Measurements from ENCODE around the gene TYW1.
"Not testable (repeated sequence)": the region's sequence is repeated elsewhere in the genome, so short reads cannot be mapped to it uniquely, and the experiment has no call there.

Gene TYW1, protein sequence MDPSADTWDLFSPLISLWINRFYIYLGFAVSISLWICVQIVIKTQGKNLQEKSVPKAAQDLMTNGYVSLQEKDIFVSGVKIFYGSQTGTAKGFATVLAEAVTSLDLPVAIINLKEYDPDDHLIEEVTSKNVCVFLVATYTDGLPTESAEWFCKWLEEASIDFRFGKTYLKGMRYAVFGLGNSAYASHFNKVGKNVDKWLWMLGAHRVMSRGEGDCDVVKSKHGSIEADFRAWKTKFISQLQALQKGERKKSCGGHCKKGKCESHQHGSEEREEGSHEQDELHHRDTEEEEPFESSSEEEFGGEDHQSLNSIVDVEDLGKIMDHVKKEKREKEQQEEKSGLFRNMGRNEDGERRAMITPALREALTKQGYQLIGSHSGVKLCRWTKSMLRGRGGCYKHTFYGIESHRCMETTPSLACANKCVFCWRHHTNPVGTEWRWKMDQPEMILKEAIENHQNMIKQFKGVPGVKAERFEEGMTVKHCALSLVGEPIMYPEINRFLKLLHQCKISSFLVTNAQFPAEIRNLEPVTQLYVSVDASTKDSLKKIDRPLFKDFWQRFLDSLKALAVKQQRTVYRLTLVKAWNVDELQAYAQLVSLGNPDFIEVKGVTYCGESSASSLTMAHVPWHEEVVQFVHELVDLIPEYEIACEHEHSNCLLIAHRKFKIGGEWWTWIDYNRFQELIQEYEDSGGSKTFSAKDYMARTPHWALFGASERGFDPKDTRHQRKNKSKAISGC

DNA sequence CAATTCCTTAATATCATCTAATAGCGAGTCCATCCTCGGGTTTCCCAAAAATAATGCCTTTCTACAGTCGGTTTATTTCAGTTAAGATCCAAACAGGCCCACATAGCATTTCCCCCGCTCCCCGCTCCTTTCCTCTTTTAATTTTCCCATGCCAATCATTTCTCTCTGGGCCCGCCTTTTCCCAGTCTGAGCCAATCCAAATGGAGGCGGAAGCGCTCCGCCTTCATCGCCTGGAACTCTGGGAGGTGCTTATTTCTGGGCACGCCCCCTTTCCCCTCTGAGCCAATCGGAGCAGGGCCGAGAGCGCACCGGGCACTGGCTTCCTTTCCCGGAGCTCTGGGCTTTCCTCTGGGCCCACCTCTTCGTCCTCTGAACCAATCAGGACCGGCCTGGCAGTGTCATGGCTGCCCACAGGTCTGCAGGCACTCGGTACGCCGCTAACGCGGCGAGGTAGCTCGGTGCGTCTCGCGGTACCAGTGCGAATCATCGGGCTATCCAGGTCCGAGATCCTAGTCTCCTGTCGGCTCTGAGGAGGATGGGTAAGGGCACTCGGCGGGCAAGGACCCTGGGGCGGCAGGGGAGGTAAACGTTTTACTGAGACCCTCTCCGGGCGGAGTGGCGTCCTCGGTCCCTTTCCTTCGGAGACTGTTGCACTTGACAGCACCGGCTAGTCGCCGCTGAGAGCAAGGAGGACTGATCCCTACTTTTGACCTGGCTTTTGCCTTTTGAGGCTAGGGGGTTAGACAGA lies at the start of gene TYW1:
TYW1 (plus strand) TSS at position 390 of the 748 bp plus-strand sequence; CDS start at position 536, 146 bp downstream.
- peak; percentile 86 for DNase-seq (ENCODE audit: low read depth)

DNA sequence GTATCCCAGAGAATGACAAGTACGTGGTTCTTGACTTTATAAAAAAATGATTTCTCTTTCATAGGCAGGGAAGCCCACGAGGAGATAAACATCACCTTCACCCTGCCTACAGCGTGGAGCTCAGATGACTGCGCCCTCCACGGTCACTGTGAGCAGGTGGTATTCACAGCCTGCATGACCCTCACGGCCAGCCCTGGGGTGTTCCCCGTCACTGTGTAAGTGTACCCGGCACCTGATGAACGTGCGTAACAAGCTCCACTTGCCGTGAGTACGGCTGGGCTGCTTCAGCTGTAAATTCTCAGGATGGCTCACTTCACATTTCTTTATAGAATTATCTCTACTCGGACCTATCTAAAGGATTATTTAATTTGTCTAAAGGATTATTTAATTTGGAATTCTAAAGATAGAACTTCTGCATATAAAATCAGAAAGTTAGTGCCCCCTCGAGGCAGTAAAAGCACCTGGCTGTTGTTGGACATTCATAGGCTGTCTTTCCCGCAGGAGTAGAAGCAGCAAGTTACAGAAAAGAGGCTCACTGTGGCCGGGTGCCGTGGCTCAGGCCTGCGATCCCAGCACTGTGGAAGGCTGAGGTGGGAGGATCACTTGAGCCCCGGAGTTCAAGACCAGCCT lies 48.0 kb upstream of the TYW1 start:
- DNase-seq (ENCODE audit: low read depth) = no peak

DNA sequence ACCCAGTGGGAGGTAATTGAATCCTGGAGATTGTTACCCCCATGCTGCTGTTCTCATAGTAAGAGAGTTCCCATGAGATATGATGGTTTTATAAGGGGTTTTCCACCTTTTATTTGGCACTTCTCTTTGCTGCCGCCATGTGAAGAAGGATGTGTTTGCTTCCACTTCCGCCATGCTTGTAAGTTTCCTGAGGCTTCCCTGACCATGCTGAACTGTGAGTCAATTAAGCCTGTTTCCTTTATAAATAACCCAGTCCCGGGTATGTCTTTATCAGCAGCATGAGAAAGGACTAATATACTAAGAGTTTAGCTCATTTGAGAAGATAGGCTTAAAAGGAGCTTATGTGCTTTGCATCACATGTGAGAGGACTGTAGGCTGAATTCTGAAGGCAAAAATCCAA lies 46.3 kb upstream of the TYW1 start:
- DNase-seq (ENCODE audit: low read depth) = no peak

DNA sequence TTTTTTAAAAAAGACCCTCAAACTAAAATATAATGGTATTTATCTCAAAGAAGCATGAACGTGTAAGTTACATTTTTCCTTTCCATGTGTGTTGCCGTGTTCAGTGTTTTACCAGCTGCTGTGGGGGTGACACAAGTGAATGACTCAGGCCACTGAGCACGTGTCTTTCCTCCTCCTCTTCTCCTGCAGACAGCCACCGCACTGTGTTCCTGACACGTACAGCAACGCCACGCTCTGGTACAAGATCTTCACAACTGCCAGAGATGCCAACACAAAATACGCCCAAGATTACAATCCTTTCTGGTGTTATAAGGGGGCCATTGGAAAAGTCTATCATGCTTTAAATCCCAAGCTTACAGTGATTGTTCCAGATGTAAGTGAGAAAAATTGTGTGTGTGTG lies 45.9 kb upstream of the TYW1 start:
- DNase-seq (ENCODE audit: low read depth) = no peak

DNA sequence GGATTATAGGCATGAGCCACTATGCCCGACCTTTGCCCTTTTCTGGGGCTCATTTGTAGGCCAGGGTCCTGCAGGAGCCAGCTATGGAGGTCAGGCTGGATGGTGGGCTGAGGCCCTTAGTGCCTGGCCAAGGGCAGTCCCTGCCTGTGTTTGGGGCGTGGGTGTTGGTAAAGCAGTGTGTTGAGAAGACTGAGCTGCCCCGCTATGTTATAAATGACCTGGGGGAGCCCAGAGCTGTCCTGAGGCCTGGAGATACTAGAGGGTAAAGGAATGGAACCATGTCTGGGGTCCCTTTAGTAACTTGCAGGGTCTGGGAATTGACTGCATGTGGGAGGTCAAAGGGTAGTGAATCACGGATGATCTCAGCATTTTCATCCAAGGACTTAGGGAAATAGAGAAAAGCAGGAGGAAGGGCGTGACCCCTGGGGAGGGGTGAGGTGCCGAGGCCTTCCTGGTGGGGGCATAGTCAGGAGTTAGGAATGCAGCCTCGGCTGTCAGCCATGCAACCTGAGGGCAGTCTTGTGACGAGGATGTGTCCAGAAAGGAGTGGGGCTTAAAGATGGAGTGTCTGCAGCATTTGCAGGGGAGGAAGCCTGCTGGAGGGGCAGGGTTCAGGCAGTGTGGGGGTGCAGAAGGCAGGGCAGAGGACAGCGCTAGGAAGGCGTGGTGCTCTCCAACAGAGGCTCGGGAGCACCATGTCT lies 44.1 kb upstream of the TYW1 start:
- peak; percentile 17 for DNase-seq (ENCODE audit: low read depth)

DNA sequence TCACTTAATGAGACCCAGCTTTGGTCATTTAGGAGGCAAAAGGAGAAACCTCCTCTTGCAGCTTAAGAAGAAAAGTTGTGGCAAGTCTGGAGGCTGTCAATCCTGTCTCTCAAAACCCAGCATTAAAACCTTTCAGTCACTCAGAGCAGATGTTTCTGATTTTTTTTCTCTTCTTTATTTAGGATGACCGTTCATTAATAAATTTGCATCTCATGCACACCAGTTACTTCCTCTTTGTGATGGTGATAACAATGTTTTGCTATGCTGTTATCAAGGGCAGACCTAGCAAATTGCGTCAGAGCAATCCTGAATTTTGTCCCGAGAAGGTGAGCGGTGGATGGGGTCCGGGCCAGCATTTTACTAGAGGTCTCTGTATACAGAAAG lies 43.6 kb upstream of the TYW1 start:
- no peak for DNase-seq (ENCODE audit: low read depth)

DNA sequence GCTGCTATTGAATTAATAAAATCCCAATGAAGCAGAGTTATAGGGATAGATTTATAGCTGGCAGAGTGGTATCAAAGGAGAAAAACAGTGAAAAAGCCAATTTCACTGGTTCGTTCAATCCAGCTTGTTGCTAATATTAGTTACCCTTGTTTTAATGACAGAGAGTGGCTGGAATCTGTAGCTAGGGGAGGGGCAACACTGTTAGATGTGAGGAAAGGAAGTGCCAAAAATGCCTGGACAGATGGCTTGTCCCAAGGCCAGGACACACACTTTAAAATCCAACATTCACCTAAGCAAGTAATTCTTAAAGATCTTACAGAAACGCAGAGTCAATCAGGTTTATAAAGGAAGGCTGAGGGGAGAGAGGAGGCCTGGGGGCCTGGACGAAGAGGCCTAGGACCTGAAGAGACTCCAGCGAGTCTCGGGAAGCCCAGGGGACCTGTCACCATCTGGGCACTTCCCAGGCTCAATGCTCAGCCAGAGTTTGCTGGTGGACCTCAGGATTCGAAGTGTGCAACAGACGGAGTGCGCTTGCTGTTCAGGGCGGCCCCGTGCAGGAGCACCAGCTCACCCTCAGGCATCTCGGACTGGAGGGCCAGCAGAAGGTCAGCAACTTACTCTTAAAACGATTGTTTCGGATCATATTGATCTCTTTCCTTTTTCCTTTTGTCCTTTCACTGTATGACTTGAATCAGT lies 38.9 kb upstream of the TYW1 start:
- DNase-seq (ENCODE audit: low read depth) = no peak

DNA sequence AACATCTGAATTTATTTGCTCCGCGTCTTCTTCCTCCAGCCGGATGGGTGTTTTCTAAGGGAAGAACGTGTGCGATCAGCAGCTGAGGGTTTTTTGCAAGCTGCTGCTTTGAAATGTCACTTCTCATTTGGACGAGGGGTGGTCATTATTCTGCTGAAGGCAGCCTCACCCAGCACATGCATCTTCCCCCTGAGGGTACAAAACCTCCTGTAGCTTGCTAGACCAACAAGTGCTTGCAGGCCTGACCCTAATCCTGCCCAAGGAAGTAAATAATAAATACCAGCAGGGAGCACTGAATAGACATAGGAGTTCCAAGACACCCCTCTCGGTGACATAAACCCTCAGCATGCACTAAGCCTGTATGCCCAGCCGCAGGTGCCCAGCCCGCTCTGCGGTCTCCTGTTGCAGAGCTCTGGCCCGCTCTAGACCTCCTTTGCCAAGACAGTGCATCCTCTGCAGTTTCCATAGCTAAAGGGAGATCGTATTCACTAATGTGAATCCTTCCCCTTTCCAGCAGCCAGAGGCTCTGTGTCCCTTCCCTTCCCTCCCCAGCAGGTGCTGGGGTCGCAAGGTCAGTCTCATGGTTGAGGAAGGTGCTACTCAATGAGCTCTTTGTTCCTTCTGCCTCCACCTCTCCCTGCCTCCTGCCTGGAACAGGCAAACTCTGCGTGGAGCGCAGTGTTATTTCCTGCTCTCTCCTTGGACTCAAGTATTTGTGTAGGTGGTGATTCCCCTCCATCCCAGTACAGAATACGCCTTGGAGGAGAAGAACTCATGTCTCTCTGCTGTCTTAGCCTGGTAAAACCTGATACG lies 37.9 kb upstream of the TYW1 start:
- DNase-seq (ENCODE audit: low read depth) = no peak

DNA sequence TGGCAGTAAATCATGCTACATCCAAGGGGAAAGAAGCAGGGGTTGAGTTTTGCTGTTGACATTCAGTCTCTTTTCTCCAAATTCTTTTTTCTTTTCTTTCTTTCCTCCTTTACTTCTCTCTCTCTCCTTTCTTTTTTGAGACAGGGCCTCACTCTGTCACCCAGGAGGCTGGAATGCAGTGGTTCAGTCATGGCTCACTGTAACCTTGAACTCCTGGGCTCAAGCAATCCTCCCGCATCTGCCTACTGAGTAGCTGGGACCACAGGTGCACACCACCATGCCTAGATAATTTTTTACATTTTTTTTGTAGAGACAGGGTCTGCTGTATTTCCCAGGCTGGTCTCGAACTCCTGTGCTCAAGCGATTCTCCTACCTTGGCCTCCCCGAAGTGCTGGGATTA lies 36.4 kb upstream of the TYW1 start:
- no peak for DNase-seq (ENCODE audit: low read depth)

DNA sequence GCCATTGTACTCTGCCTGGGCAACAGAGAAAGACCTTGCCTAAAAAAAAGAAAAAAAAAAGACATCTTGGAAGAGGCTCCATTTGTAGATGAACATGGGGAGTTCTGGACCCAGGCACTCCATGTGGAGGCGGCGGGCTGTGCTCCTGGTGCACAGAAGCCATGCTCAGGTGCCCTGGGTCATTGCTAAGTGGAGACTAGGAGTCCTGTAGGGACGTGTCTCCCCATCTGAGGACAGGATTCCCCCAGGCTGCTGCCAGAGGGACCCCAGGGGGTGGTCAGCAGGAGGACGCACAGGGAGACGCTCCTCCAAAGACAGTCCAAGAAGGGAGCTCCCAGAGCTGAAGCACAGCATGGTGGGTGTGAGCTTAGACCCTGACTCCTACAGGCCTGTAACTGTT lies 35.5 kb upstream of the TYW1 start:
- DNase-seq (ENCODE audit: low read depth) = no peak

DNA sequence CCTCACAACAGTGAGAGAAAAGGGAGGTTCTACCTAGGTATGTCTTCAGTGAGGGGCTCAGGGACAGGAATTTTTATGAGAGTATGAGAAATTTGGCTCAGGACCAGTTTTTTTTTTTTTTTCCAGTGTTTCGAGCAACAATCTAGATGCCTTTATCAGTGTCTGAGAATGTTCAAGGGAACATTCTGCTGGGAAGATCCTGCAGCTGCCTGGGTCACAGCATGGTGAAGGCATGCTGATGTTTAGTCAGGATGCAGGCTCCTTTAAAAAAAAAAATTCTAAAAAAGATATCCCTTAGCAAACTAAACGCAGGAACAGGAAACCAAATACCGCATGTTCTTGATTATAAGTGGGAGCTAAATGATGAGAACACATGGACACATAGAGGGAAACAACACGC lies 32.2 kb upstream of the TYW1 start:
- peak; percentile 32 for DNase-seq (ENCODE audit: low read depth)

DNA sequence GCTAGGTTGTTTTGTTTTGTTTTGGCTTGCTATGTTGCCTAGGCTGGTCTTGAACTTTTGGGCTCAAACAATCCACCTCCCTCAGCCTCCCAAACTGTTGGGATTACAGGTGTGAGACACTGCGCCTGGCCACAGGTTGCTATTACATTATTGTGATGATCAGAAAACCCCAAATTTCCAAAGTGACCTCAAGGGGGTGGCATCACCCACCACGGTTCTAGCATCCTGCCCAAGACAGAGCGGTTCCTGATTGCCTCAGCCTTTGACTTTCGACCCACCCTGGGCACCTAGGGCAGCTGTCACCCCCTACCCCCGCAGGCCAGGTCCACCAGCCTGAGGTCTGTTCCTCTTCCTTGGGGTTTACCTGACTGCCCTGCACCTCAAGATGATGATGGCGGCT lies 29.6 kb upstream of the TYW1 start:
- DNase-seq (ENCODE audit: low read depth) = no peak

DNA sequence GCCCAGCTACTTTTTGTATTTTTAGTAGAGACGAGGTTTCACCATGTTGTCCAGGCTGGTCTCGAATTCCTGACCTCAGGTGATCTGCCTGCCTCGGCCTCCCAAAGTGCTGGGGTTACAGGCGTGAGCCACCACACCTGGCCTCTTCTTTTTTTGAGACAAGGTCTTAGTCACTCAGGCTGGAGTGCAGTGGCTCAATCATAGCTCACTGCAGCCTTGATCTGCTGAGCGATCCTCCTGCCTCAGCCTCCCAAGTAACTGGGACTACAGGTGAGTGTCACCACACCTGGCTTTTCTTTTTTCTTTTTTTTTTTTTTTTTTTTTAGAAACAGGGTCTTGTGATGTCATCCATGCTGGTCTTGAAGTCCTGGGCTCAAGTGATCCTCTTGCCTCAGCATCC lies 27.6 kb upstream of the TYW1 start:
- DNase-seq (ENCODE audit: low read depth) = not testable (repeated sequence)

DNA sequence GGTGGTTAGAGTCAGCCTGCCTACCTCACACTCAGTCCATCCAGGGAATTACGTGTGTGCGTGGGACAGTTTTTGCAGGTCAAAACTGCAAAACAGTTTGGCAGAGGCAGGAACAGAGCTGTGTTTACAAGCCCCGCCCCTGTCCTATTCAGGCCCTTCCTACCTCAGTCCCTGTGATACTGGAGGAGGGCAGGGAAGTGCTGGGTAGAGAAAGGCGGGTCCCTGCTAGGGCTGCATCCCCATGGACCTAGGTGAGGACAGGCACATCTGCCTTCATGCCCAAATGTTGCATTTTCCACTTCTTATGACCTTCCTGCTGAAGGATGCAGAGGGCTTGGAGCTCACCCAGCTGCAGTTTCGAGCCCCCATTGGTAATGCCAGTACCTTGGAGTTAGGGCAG lies 26.3 kb upstream of the TYW1 start:
- no peak for DNase-seq (ENCODE audit: low read depth)

DNA sequence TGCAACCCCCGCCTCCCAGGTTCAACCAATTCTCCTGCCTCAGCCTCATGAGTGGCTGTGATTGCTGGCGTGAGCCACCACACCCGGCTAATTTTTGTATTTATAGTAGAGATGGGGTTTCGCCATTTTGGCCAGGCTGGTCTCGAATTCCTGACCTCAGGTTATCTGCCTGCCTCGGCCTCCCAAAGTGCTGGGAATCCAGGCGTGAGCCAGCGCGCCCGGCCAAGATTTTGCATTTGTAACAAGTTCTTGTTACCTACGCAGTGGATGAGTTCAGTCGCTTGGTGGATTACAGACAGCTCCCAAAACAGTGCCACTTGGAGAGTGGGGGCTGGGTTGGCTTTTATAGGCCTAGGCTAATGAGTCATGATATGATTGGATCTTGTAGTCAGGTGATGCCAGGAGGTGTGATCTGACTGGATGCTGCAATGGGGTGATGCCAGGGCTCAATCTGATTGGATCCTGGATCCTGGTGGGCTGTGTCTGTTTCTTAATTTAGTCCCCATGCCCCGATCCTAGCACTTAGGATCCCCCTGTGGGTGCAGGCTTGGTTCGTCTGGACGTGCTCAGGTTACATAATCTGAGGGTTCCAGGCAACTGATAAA lies 21.5 kb upstream of the TYW1 start:
- no peak for DNase-seq (ENCODE audit: low read depth)

DNA sequence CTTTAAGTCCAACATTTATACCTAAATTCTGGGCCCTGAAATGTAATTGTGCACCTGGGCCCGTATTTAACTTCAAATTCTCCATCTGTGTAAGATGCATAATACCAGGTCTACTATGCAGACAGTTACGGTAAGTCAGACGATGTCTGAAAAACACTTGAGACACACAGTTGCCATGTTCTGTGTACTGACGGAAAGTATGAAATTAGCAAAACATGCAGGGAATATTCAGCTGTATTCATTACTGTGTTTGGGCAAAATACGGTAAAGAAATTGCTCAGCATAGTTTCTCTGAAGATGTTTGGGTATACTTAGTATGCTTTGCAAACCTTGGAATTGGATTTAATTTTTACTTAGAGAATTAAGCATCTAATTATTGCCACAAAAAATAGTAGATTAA lies 18.3 kb upstream of the TYW1 start:
- DNase-seq (ENCODE audit: low read depth) = not testable (repeated sequence)

DNA sequence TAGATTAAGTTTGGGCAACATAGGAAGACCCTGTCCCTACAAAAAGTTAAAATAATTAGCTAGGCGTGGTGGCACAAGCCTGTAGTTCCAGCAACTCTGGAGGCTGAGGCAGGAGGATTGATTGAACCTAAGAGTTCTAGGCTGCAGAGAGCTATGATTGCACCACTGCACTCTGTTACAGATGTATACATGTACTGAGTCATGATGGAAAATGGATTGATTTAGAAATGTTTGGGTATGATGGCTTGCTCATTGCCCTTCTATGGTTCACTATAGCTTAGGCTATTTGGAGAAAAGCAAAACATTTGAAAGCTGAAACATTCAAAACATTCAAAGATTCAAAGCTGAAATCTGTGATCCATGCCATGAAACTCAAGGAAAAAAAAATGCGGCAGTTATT lies 17.6 kb upstream of the TYW1 start:
- peak; percentile 1 for DNase-seq (ENCODE audit: low read depth)

DNA sequence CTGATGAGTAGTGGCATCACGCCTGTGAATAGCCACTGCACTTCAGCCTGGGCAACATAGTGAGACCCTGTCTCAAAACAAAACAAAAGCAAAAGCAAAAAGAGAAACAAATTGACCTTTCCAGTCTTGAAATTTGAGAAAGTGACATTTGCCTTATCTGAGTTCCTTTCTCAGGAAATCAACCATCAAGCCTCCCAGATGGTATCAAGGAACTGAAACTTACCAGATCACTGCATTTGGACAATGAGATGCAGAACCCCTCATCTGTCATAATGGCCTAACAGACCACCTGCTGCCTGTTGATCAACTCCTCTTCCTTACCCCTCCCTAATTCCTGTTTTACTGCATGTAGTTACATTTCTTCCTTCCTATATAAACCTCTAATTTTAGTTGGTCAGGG lies 16.3 kb upstream of the TYW1 start:
- DNase-seq (ENCODE audit: low read depth) = not testable (repeated sequence)

DNA sequence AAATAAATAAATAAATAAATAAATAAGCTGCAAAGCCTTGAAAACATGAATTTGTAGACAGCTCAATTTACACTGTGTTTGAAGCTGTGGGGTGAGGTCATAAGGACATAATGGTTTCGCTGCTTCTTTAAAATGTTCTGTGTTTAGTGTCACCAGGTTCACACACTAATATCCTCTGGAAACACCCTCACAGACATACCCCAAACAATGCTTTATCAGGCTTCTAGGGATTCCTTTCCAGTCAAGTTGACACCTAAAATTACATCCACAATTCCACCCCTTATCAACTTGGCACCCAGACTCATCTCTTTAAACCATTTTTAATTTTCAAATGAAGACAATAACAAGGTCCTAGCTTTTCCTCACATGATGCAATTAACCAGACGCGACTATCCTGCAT lies 7.1 kb upstream of the TYW1 start:
- not testable (repeated sequence) for DNase-seq (ENCODE audit: low read depth)

DNA sequence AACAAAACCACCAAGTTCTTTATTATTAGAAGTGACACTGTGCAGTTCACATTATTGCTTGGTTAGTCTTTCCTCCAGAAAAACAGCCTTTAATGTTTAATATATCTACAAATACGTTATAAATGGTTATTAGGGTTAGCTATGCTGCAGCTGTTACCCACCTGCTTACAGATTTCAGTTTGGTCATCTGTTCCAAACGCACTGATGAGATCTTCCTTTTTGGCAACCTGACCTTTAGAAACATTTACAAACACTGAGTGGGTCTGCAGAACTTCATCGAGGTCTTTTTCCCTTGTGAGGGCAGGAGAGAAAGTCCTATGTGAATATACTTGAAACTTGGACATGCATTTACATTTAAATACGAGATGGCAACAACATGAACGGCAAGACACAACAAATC lies 2.6 kb upstream of the TYW1 start:
- DNase-seq (ENCODE audit: low read depth) = not testable (repeated sequence)

Data from non-pigmented ciliary epithelial cell (primary cell).